ENCODE results near the gene BTD. TPM values are rescaled to one million over a fixed set of nuclear protein-coding genes. Genes with fewer than 3 reads are reported as not detected.

BTD gene
- total and polyA plus RNA-seq, 8 donors: 13.5 to 21.2 (median 17.0) TPM

DNA sequence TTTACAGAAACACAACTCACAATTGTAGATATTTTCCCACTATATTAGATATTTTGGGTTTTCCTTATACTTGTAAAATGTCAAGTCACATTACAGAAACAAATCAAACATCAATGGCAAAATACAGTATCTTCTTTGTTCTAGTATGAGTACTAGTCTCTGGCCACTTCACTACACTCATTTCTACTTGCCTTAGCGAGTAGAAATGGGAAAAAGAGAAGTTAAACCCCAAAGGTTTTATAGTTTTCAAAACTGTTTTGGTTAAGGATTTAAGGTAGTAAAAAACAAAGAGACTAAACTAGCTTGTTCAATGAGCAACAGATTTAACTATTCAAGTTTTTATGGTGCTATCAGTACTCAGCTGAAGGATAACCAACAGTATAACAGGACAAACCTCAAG, 81.7 kb downstream of the BTD start:
- ATAC-seq: no peak
- TF ChIP-seq, protein P1, sequence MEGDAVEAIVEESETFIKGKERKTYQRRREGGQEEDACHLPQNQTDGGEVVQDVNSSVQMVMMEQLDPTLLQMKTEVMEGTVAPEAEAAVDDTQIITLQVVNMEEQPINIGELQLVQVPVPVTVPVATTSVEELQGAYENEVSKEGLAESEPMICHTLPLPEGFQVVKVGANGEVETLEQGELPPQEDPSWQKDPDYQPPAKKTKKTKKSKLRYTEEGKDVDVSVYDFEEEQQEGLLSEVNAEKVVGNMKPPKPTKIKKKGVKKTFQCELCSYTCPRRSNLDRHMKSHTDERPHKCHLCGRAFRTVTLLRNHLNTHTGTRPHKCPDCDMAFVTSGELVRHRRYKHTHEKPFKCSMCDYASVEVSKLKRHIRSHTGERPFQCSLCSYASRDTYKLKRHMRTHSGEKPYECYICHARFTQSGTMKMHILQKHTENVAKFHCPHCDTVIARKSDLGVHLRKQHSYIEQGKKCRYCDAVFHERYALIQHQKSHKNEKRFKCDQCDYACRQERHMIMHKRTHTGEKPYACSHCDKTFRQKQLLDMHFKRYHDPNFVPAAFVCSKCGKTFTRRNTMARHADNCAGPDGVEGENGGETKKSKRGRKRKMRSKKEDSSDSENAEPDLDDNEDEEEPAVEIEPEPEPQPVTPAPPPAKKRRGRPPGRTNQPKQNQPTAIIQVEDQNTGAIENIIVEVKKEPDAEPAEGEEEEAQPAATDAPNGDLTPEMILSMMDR (IDR thresholded peaks at IDR 0.05): no peak
- no peaks in the 10 kb centered on the region for H3K9me3 ChIP-seq
- H3K36me3 ChIP-seq: peaks cover 0 to 55% of the 10 kb centered on the region in 2 donors
- no peak overlapping the region for H3K27ac ChIP-seq
- H3K27me3 ChIP-seq: no peaks in the 10 kb centered on the region
- H3K4me1 ChIP-seq: peaks cover 5 to 12% of the 10 kb centered on the region in 2 donors
- no peak for DNase-seq
- intact Hi-C loops (cut with DNase I): no loop called here
- H3K4me3 ChIP-seq: no peak overlapping the region

DNA sequence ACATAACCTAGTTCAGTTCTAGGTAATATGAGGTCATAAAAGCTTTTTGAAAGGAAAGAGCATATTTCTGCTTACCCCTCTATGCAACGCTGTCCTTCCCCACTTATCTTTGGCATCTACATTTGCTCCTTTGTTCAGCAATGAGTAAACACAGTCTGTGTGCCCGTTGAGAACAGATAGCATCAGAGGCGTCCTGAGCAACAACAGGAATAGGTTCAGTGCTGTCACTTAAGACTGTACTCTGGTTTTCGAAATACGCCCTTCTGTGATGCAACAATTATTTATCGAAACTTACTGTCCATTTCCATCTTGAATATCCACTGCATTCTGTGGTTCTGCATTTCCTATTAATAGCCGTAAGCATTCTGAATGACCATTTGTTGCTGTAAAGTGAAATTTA, 84.4 kb downstream of the BTD start:
- Histone ChIP-seq H3K9me3 (no peaks in the 10 kb centered on the region), H3K27me3 (no peaks in the 10 kb centered on the region), H3K27ac (no peak overlapping the region), H3K36me3 (peaks cover 0 to 67% of the 10 kb centered on the region in 2 donors), H3K4me1 (peaks cover 5 to 12% of the 10 kb centered on the region in 2 donors), H3K4me3 (no peak overlapping the region)
- intact Hi-C loops (cut with DNase I): no loop called here
- DNase-seq (no peak), ATAC-seq (no peak)
- TF ChIP-seq, protein P1 (IDR thresholded peaks at IDR 0.05): no peak

DNA sequence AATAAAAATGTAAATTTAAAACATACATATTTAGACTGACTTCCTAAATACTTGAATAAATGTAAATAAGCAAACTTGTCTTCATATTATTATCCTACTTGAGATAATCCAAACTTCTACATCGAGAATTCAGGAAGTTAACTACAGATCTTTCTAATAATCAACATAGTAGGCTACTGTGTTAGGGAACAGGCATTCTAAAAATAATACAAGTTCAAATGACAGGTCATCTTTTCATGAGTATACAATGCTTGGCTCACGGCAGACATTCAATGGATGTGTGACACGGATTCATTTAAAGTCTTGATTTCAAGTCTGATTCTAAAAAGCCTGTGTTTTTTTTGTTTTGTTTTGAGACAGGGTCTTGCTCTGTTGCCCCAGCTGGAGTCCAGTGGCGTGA, 88.7 kb downstream of the BTD start:
- Histone ChIP-seq H3K4me1 (no peaks in the 10 kb centered on the region), H3K27ac (no peak overlapping the region), H3K36me3 (peaks cover 0 to 84% of the 10 kb centered on the region in 2 donors), H3K4me3 (no peak overlapping the region), H3K9me3 (no peaks in the 10 kb centered on the region), H3K27me3 (no peaks in the 10 kb centered on the region)
- TF ChIP-seq, protein P1 (IDR thresholded peaks at IDR 0.05): no peak
- ATAC-seq: no peak
- no peak for DNase-seq
- intact Hi-C loops (cut with DNase I): no loop called here

DNA sequence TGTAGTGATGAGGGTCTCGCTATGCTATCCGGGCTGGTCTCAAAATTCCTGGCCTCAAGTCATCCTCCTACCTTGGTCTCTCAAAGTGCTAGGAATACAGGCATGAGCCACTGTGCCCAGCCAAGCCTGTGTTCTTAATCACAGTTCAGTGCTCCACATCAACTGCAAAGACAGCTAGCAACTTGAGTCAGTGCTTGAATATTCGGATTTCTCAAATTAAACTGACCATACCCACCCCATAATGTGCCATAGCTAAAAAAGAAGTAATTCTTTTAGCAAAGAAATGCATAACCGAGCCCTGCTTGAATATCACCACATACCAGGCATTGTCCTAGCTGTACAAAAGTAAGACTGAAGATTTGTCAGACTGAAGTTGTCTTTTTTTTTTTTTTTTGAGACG, 89.2 kb downstream of the BTD start:
- no peaks in the 10 kb centered on the region for H3K9me3 ChIP-seq
- TF ChIP-seq, protein P1 (IDR thresholded peaks at IDR 0.05): no peak
- no peaks in the 10 kb centered on the region for H3K27me3 ChIP-seq
- peaks cover 0 to 84% of the 10 kb centered on the region in 2 donors for H3K36me3 ChIP-seq
- no peak overlapping the region for H3K27ac ChIP-seq
- H3K4me3 ChIP-seq: no peak overlapping the region
- ATAC-seq (no peak), DNase-seq (no peak)
- H3K4me1 ChIP-seq: no peaks in the 10 kb centered on the region
- intact Hi-C loops (cut with DNase I): no loop called here

DNA sequence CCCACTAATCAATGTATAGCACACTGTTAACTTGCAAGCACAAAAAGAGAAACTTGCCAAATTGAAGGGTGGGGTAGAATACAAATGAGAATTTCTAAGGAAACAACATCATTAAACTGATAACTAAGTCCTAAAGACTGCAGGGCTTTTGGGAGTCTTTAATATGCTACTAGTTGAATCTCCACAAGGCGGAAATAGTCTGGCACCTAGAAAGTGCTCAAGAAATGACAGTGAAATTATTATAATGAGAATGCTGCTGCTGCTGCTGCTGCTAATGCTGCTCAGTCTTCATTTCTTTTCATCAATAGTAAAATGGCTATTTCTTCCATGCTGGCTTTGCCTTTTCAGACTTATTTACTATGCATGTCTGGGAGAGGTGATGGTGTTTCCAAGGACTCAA, 91.8 kb downstream of the BTD start:
- intact Hi-C loops (cut with DNase I): no loop called here
- TF ChIP-seq, protein P1 (IDR thresholded peaks at IDR 0.05): no peak
- Histone ChIP-seq H3K27me3 (no peaks in the 10 kb centered on the region), H3K27ac (no peak overlapping the region), H3K4me1 (no peaks in the 10 kb centered on the region), H3K9me3 (no peaks in the 10 kb centered on the region), H3K36me3 (peaks cover 0 to 65% of the 10 kb centered on the region in 2 donors), H3K4me3 (no peak overlapping the region)
- ATAC-seq: no peak
- DNase-seq: no peak

Measured in left lung (tissue), 10 donors.